GM12874 (cell line): ENCODE data around the gene THAP2.

ENCODE experiments used
- CTCF ChIP-seq: IDR thresholded peaks from 2 replicates; pipeline ENCODE4 v1.5.1; 2011; ENCODE audit warnings: low read depth, mild to moderate bottlenecking, control low read depth, low read length, moderate library complexity; ENCODE audit not compliant: insufficient read depth

THAP2 gene

GRCh38 chr12:71649401-71649800 lies 14.7 kb upstream of the THAP2 start:
- TF ChIP-seq CTCF, result no peak

- no peak for TF ChIP-seq CTCF
Observed at GRCh38 chr12:71652656-71653055, 11.4 kb upstream of the THAP2 start.

GRCh38 chr12:71653137-71653536 lies 11.0 kb upstream of the THAP2 start:
- no peak for TF ChIP-seq CTCF

GRCh38 chr12:71654200-71654599 lies 9.9 kb upstream of the THAP2 start:
- TF ChIP-seq CTCF, result no peak

GRCh38 chr12:71655495-71655894 lies 8.6 kb upstream of the THAP2 start:
- no peak for TF ChIP-seq CTCF

GRCh38 chr12:71655907-71656306 lies 8.2 kb upstream of the THAP2 start:
- TF ChIP-seq CTCF, result no peak

GRCh38 chr12:71656740-71657139 lies 7.4 kb upstream of the THAP2 start:
- no peak for TF ChIP-seq CTCF
